K562 (cell line): ENCODE data around the gene SART3. TPM values are rescaled to one million over a fixed set of nuclear protein-coding genes. Genes with fewer than 3 reads are reported as not detected.
A peak's percentile ranks its signal among the peaks of the same experiment; 100 is the strongest.

Experiments
- BMI1 ChIP-seq: fragments of 150-350 bp; IDR thresholded peaks from 2 replicates; pipeline ENCODE4 v1.6.1; 2014; ENCODE audit warnings: low read length
- CBFA2T3 ChIP-seq: fragments of 450-650 bp; IDR thresholded peaks from 2 replicates; pipeline ENCODE4 v1.6.1; 2017
- CGGBP1 ChIP-seq: fragments of 250-450 bp; sonication (Bioruptor Pico); IDR thresholded peaks from 2 replicates; pipeline ENCODE4 v1.9.0; 2021; ENCODE audit warnings: mild to moderate bottlenecking
- CREB1 ChIP-seq, 2 experiments: sonication (generic) in 1 of 2; formaldehyde crosslinking in 1 of 2; IDR thresholded peaks; 2 replicates each; pipeline versions ENCODE4 v1.6.1 to v1.8.0; 2012 to 2022; ENCODE audit warnings: inconsistent platforms in 1 of 2, mild to moderate bottlenecking in 1 of 2, missing genetic modification reagents in 1 of 2, moderate library complexity in 1 of 2
- CREB3L1 ChIP-seq: fragments of 450-650 bp; IDR thresholded peaks from 2 replicates; pipeline ENCODE4 v1.6.1; 2014; ENCODE audit warnings: low read depth, mild to moderate bottlenecking, moderate library complexity, borderline replicate concordance
- ELF2 ChIP-seq: fragments of 250-450 bp; sonication (Bioruptor Pico); IDR thresholded peaks from 2 replicates; pipeline ENCODE4 v1.5.0; 2021; ENCODE audit warnings: mild to moderate bottlenecking
- HDAC2 ChIP-seq: fragments of 450-650 bp; IDR thresholded peaks from 2 replicates; pipeline ENCODE4 v1.6.1; 2016; ENCODE audit warnings: mild to moderate bottlenecking
- MTA3 ChIP-seq: fragments of 450-650 bp; formaldehyde crosslinking; IDR thresholded peaks from 2 replicates; pipeline ENCODE4 v1.6.1; 2017; ENCODE audit warnings: mild to moderate bottlenecking, borderline replicate concordance
- NRF1 ChIP-seq, 2 experiments: fragments of 450-650 bp; IDR thresholded peaks in 1 of 2; conservative IDR thresholded peaks in 1 of 2; 2 replicates each; pipeline ENCODE4 v1.6.1; 2014; ENCODE audit warnings: mild to moderate bottlenecking in 2 of 2
- PBX2 ChIP-seq, 2 experiments: IDR thresholded peaks in 1 of 2; conservative IDR thresholded peaks in 1 of 2; 2 replicates each; pipeline ENCODE4 v1.6.1; 2016; ENCODE audit warnings: low read depth in 2 of 2, mild to moderate bottlenecking in 1 of 2, missing compliant biosample characterization in 1 of 2, missing genetic modification characterization in 1 of 2, moderate library complexity in 1 of 2
- PHB2 ChIP-seq: fragments of 450-650 bp; IDR thresholded peaks from 2 replicates; pipeline ENCODE4 v1.6.1; 2017; ENCODE audit warnings: low read depth
- POLR2B ChIP-seq: fragments of 450-650 bp; IDR thresholded peaks from 2 replicates; pipeline ENCODE4 v1.6.1; 2018; ENCODE audit warnings: low read depth; ENCODE audit not compliant: partially characterized antibody
- POLR2H ChIP-seq: IDR thresholded peaks from 2 replicates; pipeline ENCODE4 v1.6.1; 2016; ENCODE audit warnings: missing genetic modification characterization, low read depth, mild to moderate bottlenecking, control low read depth, missing compliant biosample characterization, moderate library complexity
- RAD51 ChIP-seq: fragments of 450-650 bp; IDR thresholded peaks from 2 replicates; pipeline ENCODE4 v1.7.1; 2016; ENCODE audit warnings: low read depth, mild to moderate bottlenecking, borderline replicate concordance
- SAFB ChIP-seq: fragments of 200-400 bp; formaldehyde crosslinking; IDR thresholded peaks from 2 replicates; pipeline ENCODE4 v1.6.1; 2017; ENCODE audit warnings: low read depth, low read length, borderline replicate concordance
- SMAD3 ChIP-seq: fragments of 450-650 bp; formaldehyde crosslinking; conservative IDR thresholded peaks from 2 replicates; pipeline ENCODE4 v1.4.0; 2020; ENCODE audit warnings: mild to moderate bottlenecking
- SP1 ChIP-seq: sonication (generic); formaldehyde crosslinking; IDR thresholded peaks from 2 replicates; pipeline ENCODE4 v1.8.1; 2022; ENCODE audit warnings: mild to moderate bottlenecking, missing genetic modification reagents
- ZNF766 ChIP-seq: fragments of 200-800 bp; sonication (Bioruptor generic); conservative IDR thresholded peaks from 2 replicates; pipeline ENCODE4 v1.6.1; 2016; ENCODE audit warnings: missing genetic modification characterization, missing compliant biosample characterization
- ZNF77 ChIP-seq: fragments of 250-450 bp; sonication (Bioruptor Pico); IDR thresholded peaks from 2 replicates; pipeline ENCODE4 v1.5.0; 2020
- ZSCAN32 ChIP-seq: fragments of 450-650 bp; formaldehyde crosslinking; IDR thresholded peaks from 2 replicates; pipeline ENCODE4 v1.4.0; 2020; ENCODE audit warnings: mild to moderate bottlenecking, moderate library complexity
- polyA plus RNA-seq, 8 experiments: library from polyadenylated mRNA; depleted of rRNA in 4 of 8; stranded (reverse) in 5 of 8; unstranded in 3 of 8; fragments of >200 nt; fragmentation: Nextera tagmentation in 2 of 8; fragmentation: Illumina TruSeq in 1 of 8; extraction: Ambion mirVana in 2 of 8; extraction: Trizol in 1 of 8; gene quantifications; 2 replicates each; pipeline versions ENCODE4 v1.2.1 to v1.2.3, GENCODE V29; 2011 to 2014; ENCODE audit warnings: inconsistent platforms in 1 of 8, missing spikeins in 1 of 8
- total RNA-seq, 7 experiments: library from RNA; depleted of rRNA in 6 of 7; stranded (reverse); fragments of >200 nt in 6 of 7; fragmentation: Illumina TruSeq in 2 of 7; extraction: Trizol in 2 of 7; gene quantifications; 2 replicates each; pipeline versions ENCODE4 v1.2.1 to v1.2.3, GENCODE V29; 2011 to 2021; ENCODE audit warnings: low replicate concordance in 1 of 7

Gene SART3
- total and polyA plus RNA-seq, 9 of the 15 experiments (the other 6 are each of a cell fraction or from before 2014, with no cell fraction given), result 8.9 to 167 (median 56.7) TPM

GRCh38 chr12:108477881-108478259 is 83.1 kb downstream of the SART3 start (continued):
- TF ChIP-seq PBX2 (CRISPR knock-in tag; IDR thresholded peaks at IDR 0.05; ENCODE audit: low read depth) (no peak), PBX2 (tag; conservative IDR thresholded peaks at IDR 0.05; ENCODE audit: low read depth) (no peak), POLR2H (tag) (peak; percentile 87), SAFB (no peak), CBFA2T3 (no peak; the same call in 1 of the 2 replicates), PHB2 (no peak), CGGBP1 (CRISPR knock-in tag) (no peak), ZNF77 (CRISPR knock-in tag) (no peak), CREB1 (IDR thresholded peaks at IDR 0.05) (0 out of 2 replicates have a peak, but pooled peaks have one; percentile 19), CREB1 (CRISPR knock-in tag; IDR thresholded peaks at IDR 0.05) (no peak), NRF1 (conservative IDR thresholded peaks at IDR 0.05 in 1 of 2, IDR thresholded peaks at IDR 0.05 in 1 of 2) (peak; percentile 4 to 41; a peak in 2 of 4 replicates), ELF2 (CRISPR knock-in tag) (no peak), SP1 (no peak), POLR2B (peak; percentile 50), SMAD3 (CRISPR knock-in tag) (no peak), HDAC2 (no peak), RAD51 (no peak), ZNF766 (CRISPR knock-in tag) (peak; percentile 60; the same call in 1 of the 2 replicates), ZSCAN32 (CRISPR knock-in tag) (no peak), BMI1 (no peak), MTA3 (peak; percentile 30; the same call in 1 of the 2 replicates), CREB3L1 (peak; percentile 53; the same call in 1 of the 2 replicates)
